Prostate gland (tissue), 2 donors: ENCODE data around the gene CTSF.

Experiments used
- POLR2A ChIP-seq: fragments of 450-650 bp; IDR thresholded peaks from one replicate; pipeline ENCODE4 v1.6.1; 2016; ENCODE audit warnings: antibody characterized with exemption, mild to moderate bottlenecking
- POLR2AphosphoS5 ChIP-seq: sonication (generic); formaldehyde crosslinking; IDR thresholded peaks from one replicate; pipeline ENCODE4 v1.6.1; 2017; ENCODE audit warnings: antibody characterized with exemption
- TF ChIP-seq, protein P1 (sequence below), 4 experiments: fragments of 200-600 bp in 2 of 4; fragments of 450-650 bp in 2 of 4; sonication (generic) in 2 of 4; IDR thresholded peaks; 1 replicate in 3 of 4; 2 replicates in 1 of 4; pipeline ENCODE4 v1.5.1; 2016 to 2019; ENCODE audit warnings: antibody characterized with exemption in 4 of 4, mild to moderate bottlenecking in 2 of 4, moderate library complexity in 2 of 4

DNA sequence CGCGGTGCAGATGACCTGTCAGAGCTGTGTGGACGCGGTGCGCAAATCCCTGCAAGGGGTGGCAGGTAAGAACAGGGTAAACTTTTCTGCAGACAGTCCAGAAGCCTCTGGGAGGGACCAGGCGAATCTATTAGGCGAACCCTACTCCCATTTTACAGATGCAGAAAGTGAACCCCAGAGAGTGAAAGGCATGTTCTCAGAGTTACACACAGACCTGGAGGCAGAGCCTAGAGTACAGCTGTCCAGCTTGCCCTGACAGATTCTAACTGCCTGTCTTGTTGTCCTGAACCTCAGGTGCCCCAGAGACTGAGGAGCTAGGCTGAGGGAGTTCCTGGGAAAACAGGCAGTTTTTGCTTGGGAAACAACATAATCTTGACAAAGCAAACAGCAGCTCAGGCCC, 25.2 kb upstream of the CTSF start:
- TF ChIP-seq POLR2A (no peak), POLR2AphosphoS5 (no peak)
- TF ChIP-seq, protein P1, sequence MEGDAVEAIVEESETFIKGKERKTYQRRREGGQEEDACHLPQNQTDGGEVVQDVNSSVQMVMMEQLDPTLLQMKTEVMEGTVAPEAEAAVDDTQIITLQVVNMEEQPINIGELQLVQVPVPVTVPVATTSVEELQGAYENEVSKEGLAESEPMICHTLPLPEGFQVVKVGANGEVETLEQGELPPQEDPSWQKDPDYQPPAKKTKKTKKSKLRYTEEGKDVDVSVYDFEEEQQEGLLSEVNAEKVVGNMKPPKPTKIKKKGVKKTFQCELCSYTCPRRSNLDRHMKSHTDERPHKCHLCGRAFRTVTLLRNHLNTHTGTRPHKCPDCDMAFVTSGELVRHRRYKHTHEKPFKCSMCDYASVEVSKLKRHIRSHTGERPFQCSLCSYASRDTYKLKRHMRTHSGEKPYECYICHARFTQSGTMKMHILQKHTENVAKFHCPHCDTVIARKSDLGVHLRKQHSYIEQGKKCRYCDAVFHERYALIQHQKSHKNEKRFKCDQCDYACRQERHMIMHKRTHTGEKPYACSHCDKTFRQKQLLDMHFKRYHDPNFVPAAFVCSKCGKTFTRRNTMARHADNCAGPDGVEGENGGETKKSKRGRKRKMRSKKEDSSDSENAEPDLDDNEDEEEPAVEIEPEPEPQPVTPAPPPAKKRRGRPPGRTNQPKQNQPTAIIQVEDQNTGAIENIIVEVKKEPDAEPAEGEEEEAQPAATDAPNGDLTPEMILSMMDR (IDR thresholded peaks at IDR 0.05) = no peak
